Stimulated activated CD8-positive, alpha-beta memory T cell treated with anti-CD3 and anti-CD28 coated beads, Interleukin-7, amount 100 ng/mL, for 48 hours (primary cell): ENCODE results near the gene STK16.
"Not testable (repeated sequence)": the region's sequence is repeated elsewhere in the genome, so short reads cannot be mapped to it uniquely, and the experiment has no call there.

Experiments
- DNase-seq, 2 donors: peaks; one replicate each; pipeline ENCODE4 v3.0.0-alpha.2; 2020; ENCODE audit warnings: low read depth in 1 of 2; ENCODE audit errors: extremely low read depth in 1 of 2

The STK16 gene

GRCh38 chr2:219243291-219243761, 2.0 kb upstream of the STK16 start:
- no peak for DNase-seq

- DNase-seq = no peak
These were observed 511 bp upstream of the STK16 start for GRCh38 chr2:219244789-219245147.

GRCh38 chr2:219245899-219246230, 586 bp downstream of the STK16 start:
- DNase-seq = no peak

- DNase-seq = no peak
These were observed 1.3 kb downstream of the STK16 start for GRCh38 chr2:219246559-219246958.

- DNase-seq = peak; percentile 43 to 68
These were observed 2.7 kb downstream of the STK16 start for GRCh38 chr2:219247678-219248642.

GRCh38 chr2:219248845-219249202, 3.5 kb downstream of the STK16 start:
- DNase-seq = no peak

- peak in 1 of 2 donors; percentile 18 for DNase-seq
These were observed 4.1 kb downstream of the STK16 start for GRCh38 chr2:219249203-219249980.

GRCh38 chr2:219250049-219250781, 4.9 kb downstream of the STK16 start:
- DNase-seq = no peak

GRCh38 chr2:219251656-219252055, 6.4 kb downstream of the STK16 start:
- DNase-seq = no peak

GRCh38 chr2:219252084-219252483, 6.8 kb downstream of the STK16 start:
- DNase-seq = no peak

GRCh38 chr2:219252570-219252899, 7.3 kb downstream of the STK16 start:
- no peak for DNase-seq

- DNase-seq = peak in 1 of 2 donors; percentile 20
These were observed 7.8 kb downstream of the STK16 start, which contains the start of gene TUBA4B for GRCh38 chr2:219252900-219253752. Gene TUBA4B, plus strand, starts transcription at chr2:219253243. Its CDS starts 165 bp downstream, at chr2:219253408.

- DNase-seq = peak; percentile 79
These were observed 8.7 kb downstream of the STK16 start, which contains the start of gene TUBA4A for GRCh38 chr2:219253753-219254589. Gene TUBA4A, minus strand, starts transcription at chr2:219253918. Its CDS starts 60 bp downstream, at chr2:219253858.

GRCh38 chr2:219254590-219255201, 9.4 kb downstream of the STK16 start:
- DNase-seq = no peak

GRCh38 chr2:219258942-219259341, 13.7 kb downstream of the STK16 start:
- DNase-seq = not testable (repeated sequence)

- no peak for DNase-seq
These were observed 16.0 kb downstream of the STK16 start for GRCh38 chr2:219261024-219261855.

GRCh38 chr2:219266232-219266631, 21.0 kb downstream of the STK16 start:
- no peak for DNase-seq

GRCh38 chr2:219266886-219267285, 21.6 kb downstream of the STK16 start:
- no peak for DNase-seq
